Stimulated activated naive B cell treated with anti-CD40 and anti-IgM and Interleukin-4, amounts not matched to agents 10 μg/mL and 1 μg/mL and 100 μg/mL, for 72 hours (primary cell): ENCODE measurements around the gene RCAN3.
"Not testable (repeated sequence)": the region's sequence is repeated elsewhere in the genome, so short reads cannot be mapped to it uniquely, and the experiment has no call there.

Experiments
- ATAC-seq, 2 donors: fragments of 150-1000 bp; cut with Tn5 transposase; replicated peaks; 2 replicates each; pipeline ENCODE4 v1.10.0; 2021; ENCODE audit warnings: moderate library complexity in 1 of 2
- DNase-seq: peaks from one replicate; pipeline ENCODE4 v3.0.0; 2021
- H3K27ac Mint-ChIP-seq: one replicate; pipeline ENCODE4 v1.8.0; 2022; ENCODE audit warnings: mild to moderate bottlenecking, mixed read lengths
- H3K27me3 Mint-ChIP-seq, 2 donors: one replicate each; pipeline ENCODE4 v1.8.0; 2022; ENCODE audit warnings: mixed read lengths in 2 of 2
- H3K36me3 Mint-ChIP-seq, 2 donors: one replicate each; pipeline ENCODE4 v1.8.0; 2022; ENCODE audit warnings: mixed read lengths in 2 of 2, mild to moderate bottlenecking in 1 of 2
- H3K4me1 Mint-ChIP-seq, 2 donors: one replicate each; pipeline ENCODE4 v1.8.0; 2022; ENCODE audit warnings: mixed read lengths in 2 of 2, mild to moderate bottlenecking in 1 of 2
- H3K4me3 Mint-ChIP-seq, 2 donors: one replicate each; pipeline ENCODE4 v1.8.0; 2022; ENCODE audit warnings: mild to moderate bottlenecking in 2 of 2, mixed read lengths in 2 of 2, moderate library complexity in 1 of 2
- H3K9me3 Mint-ChIP-seq, 2 donors: one replicate each; pipeline ENCODE4 v1.8.0; 2022; ENCODE audit warnings: mixed read lengths in 2 of 2, mild to moderate bottlenecking in 1 of 2

RCAN3 gene

GRCh38 chr1:24540051-24540905 lies 37.6 kb downstream of the RCAN3 start:
- H3K27me3 Mint-ChIP-seq: no peaks in the 10 kb centered on the region
- DNase-seq: no peak
- no peak for ATAC-seq
- H3K4me1 Mint-ChIP-seq: peaks cover 21 to 61% of the 10 kb centered on the region in 2 donors
- H3K9me3 Mint-ChIP-seq: no peaks in the 10 kb centered on the region
- H3K4me3 Mint-ChIP-seq: peak overlapping the region in 1 of 2 donors; percentile 61
- peak overlapping the region; percentile 59 for H3K27ac Mint-ChIP-seq
- H3K36me3 Mint-ChIP-seq: no peaks in the 10 kb centered on the region

- Mint-ChIP-seq H3K27ac (no peak overlapping the region), H3K36me3 (no peaks in the 10 kb centered on the region), H3K4me1 (peaks cover 19 to 54% of the 10 kb centered on the region in 2 donors), H3K9me3 (no peaks in the 10 kb centered on the region), H3K27me3 (no peaks in the 10 kb centered on the region), H3K4me3 (peak overlapping the region; percentile 36 to 61)
- no peak for DNase-seq
- ATAC-seq: peak; percentile 76 to 86
Observed at GRCh38 chr1:24540906-24541710, 38.5 kb downstream of the RCAN3 start.

- DNase-seq (no peak), ATAC-seq (peak in 1 of 2 donors; percentile 6)
- Mint-ChIP-seq H3K27me3 (no peaks in the 10 kb centered on the region), H3K4me3 (peak overlapping the region; percentile 36 to 61), H3K4me1 (peaks cover 13 to 47% of the 10 kb centered on the region in 2 donors), H3K9me3 (no peaks in the 10 kb centered on the region), H3K27ac (no peak overlapping the region), H3K36me3 (no peaks in the 10 kb centered on the region)
Observed at GRCh38 chr1:24541711-24542346, 39.2 kb downstream of the RCAN3 start.

GRCh38 chr1:24544239-24544638 lies 41.6 kb downstream of the RCAN3 start:
- DNase-seq (no peak), ATAC-seq (no peak)
- Mint-ChIP-seq H3K27ac (no peak overlapping the region), H3K4me1 (peaks cover 25 to 51% of the 10 kb centered on the region in 2 donors), H3K9me3 (no peaks in the 10 kb centered on the region), H3K27me3 (no peaks in the 10 kb centered on the region), H3K4me3 (no peak overlapping the region), H3K36me3 (no peaks in the 10 kb centered on the region)

GRCh38 chr1:24545662-24546061 lies 43.0 kb downstream of the RCAN3 start:
- no peak for ATAC-seq
- DNase-seq: no peak
- H3K9me3 Mint-ChIP-seq: no peaks in the 10 kb centered on the region
- H3K27me3 Mint-ChIP-seq: no peaks in the 10 kb centered on the region
- H3K4me3 Mint-ChIP-seq: no peak overlapping the region
- H3K27ac Mint-ChIP-seq: peak overlapping the region; percentile 68
- H3K36me3 Mint-ChIP-seq: no peaks in the 10 kb centered on the region
- peaks cover 21 to 45% of the 10 kb centered on the region in 2 donors for H3K4me1 Mint-ChIP-seq

GRCh38 chr1:24547195-24547594 lies 44.6 kb downstream of the RCAN3 start:
- peaks cover 18 to 40% of the 10 kb centered on the region in 2 donors for H3K4me1 Mint-ChIP-seq
- no peak overlapping the region for H3K4me3 Mint-ChIP-seq
- no peak overlapping the region for H3K27ac Mint-ChIP-seq
- no peak for DNase-seq
- no peaks in the 10 kb centered on the region for H3K9me3 Mint-ChIP-seq
- no peaks in the 10 kb centered on the region for H3K36me3 Mint-ChIP-seq
- ATAC-seq: no peak
- H3K27me3 Mint-ChIP-seq: no peaks in the 10 kb centered on the region

GRCh38 chr1:24548070-24548469 lies 45.4 kb downstream of the RCAN3 start:
- Mint-ChIP-seq H3K27ac (no peak overlapping the region), H3K36me3 (no peaks in the 10 kb centered on the region), H3K4me3 (no peak overlapping the region), H3K9me3 (no peaks in the 10 kb centered on the region), H3K27me3 (no peaks in the 10 kb centered on the region), H3K4me1 (peaks cover 19 to 41% of the 10 kb centered on the region in 2 donors)
- DNase-seq: no peak
- no peak for ATAC-seq

GRCh38 chr1:24549210-24549609 lies 46.6 kb downstream of the RCAN3 start:
- H3K9me3 Mint-ChIP-seq, ATAC-seq, H3K27me3 Mint-ChIP-seq, DNase-seq, H3K36me3 Mint-ChIP-seq, H3K27ac Mint-ChIP-seq, H3K4me3 Mint-ChIP-seq: not testable (repeated sequence)
- peaks cover 19 to 41% of the 10 kb centered on the region in 2 donors for H3K4me1 Mint-ChIP-seq

- ATAC-seq (no peak), DNase-seq (no peak)
- H3K4me3 Mint-ChIP-seq: no peak overlapping the region
- H3K9me3 Mint-ChIP-seq: no peaks in the 10 kb centered on the region
- no peaks in the 10 kb centered on the region for H3K36me3 Mint-ChIP-seq
- no peak overlapping the region for H3K27ac Mint-ChIP-seq
- peaks cover 22 to 48% of the 10 kb centered on the region in 2 donors for H3K4me1 Mint-ChIP-seq
- peaks cover 5 to 16% of the 10 kb centered on the region in 2 donors for H3K27me3 Mint-ChIP-seq
Observed at GRCh38 chr1:24551290-24551959, 48.8 kb downstream of the RCAN3 start.

- DNase-seq (no peak), ATAC-seq (no peak)
- no peaks in the 10 kb centered on the region for H3K9me3 Mint-ChIP-seq
- peaks cover 7 to 22% of the 10 kb centered on the region in 2 donors for H3K27me3 Mint-ChIP-seq
- H3K27ac Mint-ChIP-seq: no peak overlapping the region
- no peaks in the 10 kb centered on the region for H3K36me3 Mint-ChIP-seq
- H3K4me1 Mint-ChIP-seq: peaks cover 22 to 50% of the 10 kb centered on the region in 2 donors
- H3K4me3 Mint-ChIP-seq: no peak overlapping the region
Observed at GRCh38 chr1:24551960-24552571, 49.4 kb downstream of the RCAN3 start.

- Mint-ChIP-seq H3K9me3 (no peaks in the 10 kb centered on the region), H3K4me3 (no peak overlapping the region), H3K27me3 (peaks cover 19 to 38% of the 10 kb centered on the region in 2 donors), H3K27ac (no peak overlapping the region), H3K36me3 (no peaks in the 10 kb centered on the region), H3K4me1 (peaks cover 16 to 42% of the 10 kb centered on the region in 2 donors)
- ATAC-seq: no peak
- no peak for DNase-seq
Observed at GRCh38 chr1:24553931-24554330, 51.3 kb downstream of the RCAN3 start.

- Mint-ChIP-seq H3K4me1 (peaks cover 16 to 43% of the 10 kb centered on the region in 2 donors), H3K36me3 (no peaks in the 10 kb centered on the region), H3K27me3 (peaks cover 24 to 38% of the 10 kb centered on the region in 2 donors), H3K4me3 (no peak overlapping the region), H3K27ac (no peak overlapping the region), H3K9me3 (no peaks in the 10 kb centered on the region)
- DNase-seq: no peak
- no peak for ATAC-seq
Observed at GRCh38 chr1:24554714-24555113, 52.1 kb downstream of the RCAN3 start.

- Mint-ChIP-seq H3K9me3 (no peaks in the 10 kb centered on the region), H3K27me3 (peaks cover 29 to 38% of the 10 kb centered on the region in 2 donors), H3K4me3 (peak within 1 kb of the TSS; percentile 57 to 74), H3K36me3 (no peaks in the 10 kb centered on the region), H3K27ac (peak within 1 kb of the TSS; percentile 66), H3K4me1 (peaks cover 16 to 39% of the 10 kb centered on the region in 2 donors)
- no peak for DNase-seq
- peak; percentile 44 to 61 for ATAC-seq
Observed at GRCh38 chr1:24555591-24556413, 53.2 kb downstream of the RCAN3 start, which contains the start of gene NCMAP. Gene NCMAP, plus strand, starts transcription at chr1:24556087. Its CDS starts 39,344 bp downstream, at chr1:24595431.
